Smooth muscle cell (in vitro differentiated cells): ENCODE data around the gene POU2F1. TPM values are rescaled to one million over a fixed set of nuclear protein-coding genes. Genes with fewer than 3 reads are reported as not detected.

Experiments
- DNase-seq: peaks from one replicate; lab custom pipeline; 2025; ENCODE audit not compliant: unreplicated experiment; lab: John Stamatoyannopoulos, UW
- H2AFZ ChIP-seq: fragments of 200-600 bp; sonication (generic); 2 replicates; pipeline ENCODE4 v1.6.0; 2016; ENCODE audit warnings: antibody characterized with exemption, low read depth, mild to moderate bottlenecking
- H3F3A ChIP-seq: fragments of 200-600 bp; sonication (generic); 2 replicates; pipeline ENCODE4 v1.6.0; 2017; ENCODE audit warnings: antibody characterized with exemption, low read depth
- H3K27ac ChIP-seq: fragments of 200-600 bp; sonication (generic); 2 replicates; pipeline ENCODE4 v1.5.1; 2016; ENCODE audit warnings: low read depth, mild to moderate bottlenecking
- H3K27me3 ChIP-seq: fragments of 200-600 bp; sonication (generic); 2 replicates; pipeline ENCODE4 v1.6.1; 2016; ENCODE audit warnings: low read depth, mild to moderate bottlenecking
- H3K36me3 ChIP-seq: fragments of 200-600 bp; sonication (generic); 2 replicates; pipeline ENCODE4 v1.5.1; 2016; ENCODE audit warnings: low read depth
- H3K4me1 ChIP-seq: fragments of 200-600 bp; sonication (generic); 2 replicates; pipeline ENCODE4 v1.5.1; 2016; ENCODE audit warnings: low read depth
- H3K4me2 ChIP-seq: fragments of 200-600 bp; sonication (generic); 2 replicates; pipeline ENCODE4 v1.6.0; 2016; ENCODE audit warnings: mild to moderate bottlenecking
- H3K4me3 ChIP-seq: fragments of 200-600 bp; sonication (generic); 2 replicates; pipeline ENCODE4 v1.5.1; 2016; ENCODE audit warnings: mild to moderate bottlenecking
- H3K79me2 ChIP-seq: fragments of 200-600 bp; sonication (generic); 2 replicates; pipeline ENCODE4 v1.6.0; 2016; ENCODE audit warnings: low read depth, mild to moderate bottlenecking
- H3K9ac ChIP-seq: fragments of 200-600 bp; sonication (generic); 2 replicates; pipeline ENCODE4 v1.6.0; 2016; ENCODE audit warnings: low read depth
- H3K9me3 ChIP-seq: fragments of 200-600 bp; sonication (generic); replicated peaks from 2 replicates; pipeline ENCODE4 v1.5.1; 2016; ENCODE audit warnings: low read depth
- H4K20me1 ChIP-seq: fragments of 200-600 bp; sonication (generic); 2 replicates; pipeline ENCODE4 v1.6.0; 2016; ENCODE audit warnings: low read depth
- CTCF ChIP-seq: fragments of 200-600 bp; sonication (generic); IDR thresholded peaks from 2 replicates; pipeline ENCODE4 v1.5.1; 2017; ENCODE audit warnings: borderline replicate concordance, mild to moderate bottlenecking, antibody characterized with exemption; ENCODE audit not compliant: insufficient read depth, poor library complexity, severe bottlenecking
- WGBS: methylation state at CpG from one replicate; pipeline ENCODE4 v1.1.7; 2016; ENCODE audit warnings: low lambda C conversion rate; 5-methylcytosine and 5-hydroxymethylcytosine counted together
- polyA plus RNA-seq: library from polyadenylated mRNA; unstranded; fragments of >200 nt; fragmentation: Nextera tagmentation; extraction: Ambion mirVana; gene quantifications from 2 replicates; pipeline ENCODE4 v1.2.1, GENCODE V29; 2016
- total RNA-seq: library from RNA; depleted of rRNA; stranded (reverse); fragments of >200 nt; gene quantifications from 2 replicates; pipeline ENCODE4 v1.2.3, GENCODE V29; 2014

POU2F1 gene
- total and polyA plus RNA-seq, 2 experiments from 2014 or later: 5.3 to 15.6 TPM

GRCh38 chr1:167270349-167271092 lies 49.8 kb downstream of the POU2F1 start:
- Histone ChIP-seq H3K9me3 (no peaks in the 10 kb centered on the region), H3K79me2 (peaks cover 40% of the 10 kb centered on the region), H3K4me1 (peaks cover 9% of the 10 kb centered on the region), H3K36me3 (no peaks in the 10 kb centered on the region), H3K27me3 (no peaks in the 10 kb centered on the region), H3F3A (no peaks in the 10 kb centered on the region), H3K9ac (no peak overlapping the region), H3K4me2 (no peak overlapping the region), H2AFZ (no peak overlapping the region), H3K27ac (no peak overlapping the region), H3K4me3 (no peak overlapping the region), H4K20me1 (peaks cover 90% of the 10 kb centered on the region)
- no peak for DNase-seq
- 83% methylated on average over 1 of the region's 1 CpG for WGBS
- TF ChIP-seq CTCF: no peak

- TF ChIP-seq CTCF: no peak
- peaks cover 90% of the 10 kb centered on the region for H4K20me1 ChIP-seq
- no peak overlapping the region for H3K9ac ChIP-seq
- no peaks in the 10 kb centered on the region for H3F3A ChIP-seq
- no peak overlapping the region for H3K27ac ChIP-seq
- H3K36me3 ChIP-seq: no peaks in the 10 kb centered on the region
- no peak overlapping the region for H2AFZ ChIP-seq
- H3K4me1 ChIP-seq: peaks cover 9% of the 10 kb centered on the region
- peaks cover 51% of the 10 kb centered on the region for H3K79me2 ChIP-seq
- no peak overlapping the region for H3K4me2 ChIP-seq
- no peak overlapping the region for H3K4me3 ChIP-seq
- no peaks in the 10 kb centered on the region for H3K27me3 ChIP-seq
- 89% methylated on average over 3 of the region's 3 CpGs for WGBS
- DNase-seq: no peak
- H3K9me3 ChIP-seq: no peaks in the 10 kb centered on the region
Measured at GRCh38 chr1:167272369-167272957, 51.8 kb downstream of the POU2F1 start.

- Histone ChIP-seq H3F3A (no peaks in the 10 kb centered on the region), H3K27me3 (no peaks in the 10 kb centered on the region), H3K79me2 (peaks cover 55% of the 10 kb centered on the region), H3K9ac (no peak overlapping the region), H3K4me2 (no peak overlapping the region), H2AFZ (no peak overlapping the region), H3K9me3 (no peaks in the 10 kb centered on the region), H3K27ac (no peak overlapping the region), H4K20me1 (peaks cover 93% of the 10 kb centered on the region), H3K4me3 (no peak overlapping the region), H3K4me1 (peaks cover 9% of the 10 kb centered on the region), H3K36me3 (no peaks in the 10 kb centered on the region)
- 72% methylated on average over 12 of the region's 12 CpGs for WGBS
- no peak for TF ChIP-seq CTCF
- no peak for DNase-seq
Measured at GRCh38 chr1:167273027-167273800, 52.5 kb downstream of the POU2F1 start.
